IMR-90 (cell line): Measurements from ENCODE around the gene NEK4.

Experiments
- BHLHE40 ChIP-seq: fragments of 150-350 bp; IDR thresholded peaks from 2 replicates; pipeline ENCODE4 v1.6.1; 2016; ENCODE audit warnings: mild to moderate bottlenecking, low read depth, low read length
- MAFK ChIP-seq: IDR thresholded peaks from 2 replicates; pipeline ENCODE4 v1.6.1; 2012; ENCODE audit warnings: low read depth, low read length, improper control_type of control experiment
- POLR2A ChIP-seq: IDR thresholded peaks from 2 replicates; pipeline ENCODE4 v1.6.1; 2012; ENCODE audit warnings: mild to moderate bottlenecking, low read depth, low read length
- USF2 ChIP-seq: fragments of 150-350 bp; IDR thresholded peaks from 2 replicates; pipeline ENCODE4 v1.6.1; 2017; ENCODE audit warnings: mild to moderate bottlenecking, antibody characterized with exemption, low read length, low read depth
- TF ChIP-seq, protein P1 (sequence below): conservative IDR thresholded peaks from 2 replicates; pipeline ENCODE4 v1.5.1; 2012; ENCODE audit warnings: mild to moderate bottlenecking, low read depth, low read length, improper control_type of control experiment

GRCh38 chr3:52787672-52788625 lies 17.2 kb upstream of the NEK4 start:
- TF ChIP-seq, protein P1, sequence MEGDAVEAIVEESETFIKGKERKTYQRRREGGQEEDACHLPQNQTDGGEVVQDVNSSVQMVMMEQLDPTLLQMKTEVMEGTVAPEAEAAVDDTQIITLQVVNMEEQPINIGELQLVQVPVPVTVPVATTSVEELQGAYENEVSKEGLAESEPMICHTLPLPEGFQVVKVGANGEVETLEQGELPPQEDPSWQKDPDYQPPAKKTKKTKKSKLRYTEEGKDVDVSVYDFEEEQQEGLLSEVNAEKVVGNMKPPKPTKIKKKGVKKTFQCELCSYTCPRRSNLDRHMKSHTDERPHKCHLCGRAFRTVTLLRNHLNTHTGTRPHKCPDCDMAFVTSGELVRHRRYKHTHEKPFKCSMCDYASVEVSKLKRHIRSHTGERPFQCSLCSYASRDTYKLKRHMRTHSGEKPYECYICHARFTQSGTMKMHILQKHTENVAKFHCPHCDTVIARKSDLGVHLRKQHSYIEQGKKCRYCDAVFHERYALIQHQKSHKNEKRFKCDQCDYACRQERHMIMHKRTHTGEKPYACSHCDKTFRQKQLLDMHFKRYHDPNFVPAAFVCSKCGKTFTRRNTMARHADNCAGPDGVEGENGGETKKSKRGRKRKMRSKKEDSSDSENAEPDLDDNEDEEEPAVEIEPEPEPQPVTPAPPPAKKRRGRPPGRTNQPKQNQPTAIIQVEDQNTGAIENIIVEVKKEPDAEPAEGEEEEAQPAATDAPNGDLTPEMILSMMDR, result no peak
- TF ChIP-seq POLR2A (no peak), USF2 (no peak), BHLHE40 (no peak), MAFK (no peak)
